ENCODE data around the gene TEKT1. TPM values are rescaled to one million over a fixed set of nuclear protein-coding genes. Genes with fewer than 3 reads are reported as not detected.
"Not testable (repeated sequence)": the region's sequence is repeated elsewhere in the genome, so short reads cannot be mapped to it uniquely, and the experiment has no call there.

TEKT1 gene
- total RNA-seq, 2 donors from 2014 or later, result not detected

- WGBS, 2 donors, result 76 to 83% methylated on average over 6 of the region's 6 CpGs
- intact Hi-C loops (cut with DNase I), result no loop called here
- Histone ChIP-seq H3K4me1 (no peaks in the 10 kb centered on the region), H3K27ac (no peak overlapping the region), H3K36me3 (replicated peaks in 1 of 2; ENCODE audit: insufficient read depth in 1 of 2, low read depth in 2 of 2) (no peaks in the 10 kb centered on the region), H3K27me3 (no peaks in the 10 kb centered on the region), H3K4me3 (no peak overlapping the region), H3K9me3 (no peaks in the 10 kb centered on the region)
- ATAC-seq (no peak), DNase-seq (no peak)
- TF ChIP-seq POLR2A (IDR thresholded peaks at IDR 0.05), result no peak
- TF ChIP-seq CTCF (IDR thresholded peaks at IDR 0.05), result no peak
Measured at GRCh38 chr17:6857336-6857735, 25.8 kb upstream of the TEKT1 start.

GRCh38 chr17:6856051-6856450, 24.5 kb upstream of the TEKT1 start:
- no peaks in the 10 kb centered on the region for H3K36me3 ChIP-seq (replicated peaks in 1 of 2; ENCODE audit: insufficient read depth in 1 of 2, low read depth in 2 of 2)
- no peaks in the 10 kb centered on the region for H3K27me3 ChIP-seq
- no peak for TF ChIP-seq POLR2A (IDR thresholded peaks at IDR 0.05)
- intact Hi-C loops (cut with DNase I), result no loop called here
- DNase-seq, result no peak
- no peaks in the 10 kb centered on the region for H3K4me1 ChIP-seq
- WGBS, 2 donors, result 66% methylated on average over 3 of the region's 3 CpGs
- H3K9me3 ChIP-seq, result no peaks in the 10 kb centered on the region
- no peak for ATAC-seq
- no peak overlapping the region for H3K4me3 ChIP-seq
- no peak overlapping the region for H3K27ac ChIP-seq

GRCh38 chr17:6853764-6854442, 22.4 kb upstream of the TEKT1 start:
- H3K4me1 ChIP-seq, result no peaks in the 10 kb centered on the region
- DNase-seq (peak in 2 of 4 donors; percentile 23 to 26), ATAC-seq (no peak)
- H3K27me3 ChIP-seq, result no peaks in the 10 kb centered on the region
- intact Hi-C loops (cut with DNase I), result no loop called here
- H3K36me3 ChIP-seq (replicated peaks in 1 of 2; ENCODE audit: insufficient read depth in 1 of 2, low read depth in 2 of 2), result no peaks in the 10 kb centered on the region
- H3K27ac ChIP-seq, result peak overlapping the region in 3 of 4 donors; percentile 48 to 51 (median 50)
- TF ChIP-seq CTCF (IDR thresholded peaks at IDR 0.05), result peak in 4 of 7 experiments; percentile 12 to 26 (median 20)
- TF ChIP-seq POLR2A (IDR thresholded peaks at IDR 0.05), result peak in 2 of 3 donors; percentile 17 to 32
- H3K4me3 ChIP-seq, result no peak overlapping the region
- H3K9me3 ChIP-seq, result no peaks in the 10 kb centered on the region
- 19 to 27% methylated on average over 14 to 19 of the region's 19 CpGs for WGBS, 2 donors

- not testable (repeated sequence) for DNase-seq; H3K4me1 ChIP-seq; H3K36me3 ChIP-seq (replicated peaks in 1 of 2; ENCODE audit: insufficient read depth in 1 of 2, low read depth in 2 of 2); H3K4me3 ChIP-seq; H3K27me3 ChIP-seq; H3K27ac ChIP-seq; H3K9me3 ChIP-seq; ATAC-seq
- intact Hi-C loops (cut with DNase I), result loop anchor here (10.0 kb wide), 1 partner anchor 176 kb away; the partner anchor contains the start of gene BCL6B
- 40 to 67% methylated on average over 1 to 7 of the region's 7 CpGs for WGBS, 2 donors
Measured at GRCh38 chr17:6848545-6849179, 17.1 kb upstream of the TEKT1 start.

- intact Hi-C loops (cut with DNase I), result loop anchor here (10.0 kb wide), 1 partner anchor 179 kb away; the partner anchor contains the start of gene BCL6B
- H3K4me3 ChIP-seq; H3K4me1 ChIP-seq; H3K9me3 ChIP-seq; ATAC-seq; DNase-seq; H3K27ac ChIP-seq; H3K36me3 ChIP-seq (replicated peaks in 1 of 2; ENCODE audit: insufficient read depth in 1 of 2, low read depth in 2 of 2); H3K27me3 ChIP-seq: not testable (repeated sequence)
- 53 to 56% methylated on average over 6 of the region's 6 CpGs for whole genome bisulfite sequencing, 2 donors
Measured at GRCh38 chr17:6846138-6846537, 14.6 kb upstream of the TEKT1 start.

- 38 to 45% methylated on average over 4 of the region's 4 CpGs for WGBS, 2 donors
- intact Hi-C loops (cut with DNase I), result loop anchor here (10.0 kb wide), 1 partner anchor 180 kb away; the partner anchor contains the start of gene BCL6B
- DNase-seq; H3K4me1 ChIP-seq; H3K9me3 ChIP-seq; H3K4me3 ChIP-seq; ATAC-seq; H3K27ac ChIP-seq; H3K36me3 ChIP-seq (replicated peaks in 1 of 2; ENCODE audit: insufficient read depth in 1 of 2, low read depth in 2 of 2); H3K27me3 ChIP-seq: not testable (repeated sequence)
Measured at GRCh38 chr17:6844406-6844805, 12.9 kb upstream of the TEKT1 start.
